HT1080 (cell line): Measurements from ENCODE around the gene MTHFD1L. TPM values are rescaled to one million over a fixed set of nuclear protein-coding genes. Genes with fewer than 3 reads are reported as not detected.

Source experiments
- DNase-seq: peaks from one replicate; pipeline ENCODE4 v3.0.0-alpha.2; 2015; ENCODE audit warnings: low read depth
- total RNA-seq: library from RNA; depleted of rRNA; stranded (reverse); fragments of >200 nt; shearing (Covaris generic); gene quantifications from 2 replicates; pipeline ENCODE4 v1.2.3, GENCODE V29; 2014

Gene MTHFD1L
- total RNA-seq, 1 experiment from 2014 or later = 65.7 TPM

- no peak for DNase-seq
Observed at GRCh38 chr6:150987371-150987828, 121.9 kb downstream of the MTHFD1L start.

DNA sequence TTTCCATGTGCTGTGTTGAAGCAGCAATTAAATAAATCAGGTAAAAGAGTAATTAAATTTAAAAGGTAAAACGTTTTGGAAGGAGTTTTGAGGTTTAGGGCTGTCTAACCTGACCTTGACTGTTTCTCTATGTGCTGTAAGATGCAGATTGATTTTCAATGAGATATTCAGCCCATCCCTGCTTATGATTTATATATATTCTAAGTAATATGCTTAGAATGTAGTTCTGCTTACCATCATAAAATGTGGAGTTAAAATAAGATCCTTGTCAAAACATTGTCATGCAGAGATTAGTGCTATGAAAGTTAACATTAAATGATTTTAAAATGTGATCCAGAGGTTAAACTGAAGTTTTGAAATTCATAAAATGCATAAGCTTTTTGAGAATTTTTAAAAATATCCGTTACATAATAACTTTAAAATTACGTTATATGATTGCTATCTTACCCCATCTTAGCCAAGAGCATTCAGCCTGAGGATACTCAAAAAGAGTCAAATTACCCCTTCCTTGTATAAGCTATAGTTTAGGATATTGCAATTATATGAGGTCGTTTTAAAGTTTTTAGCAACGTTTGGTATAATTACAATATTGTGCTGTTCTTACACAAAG, 122.5 kb downstream of the MTHFD1L start:
- no peak for DNase-seq

DNA sequence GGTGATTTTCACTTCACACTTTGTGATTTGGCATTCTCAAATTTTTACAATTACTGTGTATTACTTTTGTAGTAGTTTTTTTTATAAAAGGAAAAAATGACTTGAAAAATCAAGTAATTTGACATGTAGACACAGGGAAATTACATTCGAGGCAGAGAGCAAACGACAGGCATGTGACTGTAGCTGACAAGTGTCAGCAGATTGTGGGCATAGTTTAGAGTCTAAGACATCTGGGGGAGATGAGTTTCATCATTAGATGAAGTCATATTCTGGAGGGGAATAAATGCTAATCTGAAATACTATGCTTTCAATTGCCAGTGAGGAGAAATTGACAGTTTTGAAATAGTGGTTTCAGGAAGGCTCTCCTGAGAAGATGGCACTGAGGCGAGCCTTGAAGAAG, 126.0 kb downstream of the MTHFD1L start:
- no peak for DNase-seq

- no peak for DNase-seq
Observed at GRCh38 chr6:150992262-150992661, 126.8 kb downstream of the MTHFD1L start.

DNA sequence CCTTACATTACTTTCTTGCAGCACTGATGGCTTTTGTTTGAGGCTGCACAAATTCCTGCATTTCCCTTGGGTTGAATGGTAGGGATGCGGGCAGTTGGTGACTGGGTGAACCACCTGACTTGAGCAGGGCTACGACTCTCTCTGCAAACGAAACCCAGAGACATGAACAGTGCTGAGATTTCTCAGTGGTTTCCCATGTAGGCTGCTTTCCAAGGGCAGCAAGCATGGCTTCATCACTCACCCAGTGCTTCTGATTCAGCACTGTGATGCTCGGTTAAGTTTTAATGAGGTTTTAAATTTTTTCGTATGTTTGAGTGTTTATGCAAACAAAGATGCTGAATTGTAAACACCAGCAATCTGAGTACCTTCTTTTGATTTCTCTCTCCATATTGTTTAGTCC, 127.2 kb downstream of the MTHFD1L start:
- DNase-seq = no peak

- DNase-seq = no peak
Observed at GRCh38 chr6:150993253-150993652, 127.8 kb downstream of the MTHFD1L start.

DNA sequence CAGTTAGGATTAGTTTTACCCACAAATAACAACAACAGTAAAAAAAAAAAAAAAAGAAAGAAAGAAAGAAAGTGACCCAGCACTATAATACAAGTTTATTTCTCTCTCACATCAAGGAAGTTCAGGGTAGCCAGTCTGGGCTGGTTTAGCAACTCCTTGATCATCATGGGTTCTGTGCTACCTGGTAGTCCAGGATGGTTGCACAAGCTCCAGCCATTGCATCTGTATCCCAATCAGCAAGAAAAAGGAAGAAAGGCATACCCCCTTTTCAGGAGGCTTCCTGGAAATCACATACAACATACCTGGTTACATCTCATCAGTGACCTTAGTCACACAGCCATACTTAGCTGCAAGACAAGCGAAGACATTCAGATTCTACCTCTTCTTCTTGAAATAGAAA, 128.5 kb downstream of the MTHFD1L start:
- DNase-seq = no peak

DNA sequence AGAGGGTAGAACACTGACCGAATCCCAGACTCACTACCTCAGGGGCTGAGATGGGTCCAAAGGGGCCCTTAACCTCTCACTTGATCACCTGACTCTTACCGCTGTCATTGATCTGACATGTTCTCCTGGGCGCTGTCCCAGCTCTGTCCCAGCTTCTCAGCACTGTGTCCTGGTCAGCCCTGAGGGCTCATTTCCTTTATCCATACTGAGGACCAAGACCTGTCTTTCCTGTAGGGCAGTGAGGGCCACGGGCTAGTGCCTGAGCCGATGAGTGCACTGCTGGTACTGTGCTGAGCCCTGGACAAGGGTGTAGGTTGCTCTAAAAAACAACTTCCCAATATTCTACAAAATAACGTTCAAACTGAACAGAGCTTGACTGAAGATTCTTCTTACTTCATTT, 131.5 kb downstream of the MTHFD1L start:
- DNase-seq = no peak

GRCh38 chr6:150999107-150999506, 133.6 kb downstream of the MTHFD1L start:
- DNase-seq = no peak

GRCh38 chr6:150999576-150999975, 134.1 kb downstream of the MTHFD1L start:
- no peak for DNase-seq

- DNase-seq = no peak
Observed at GRCh38 chr6:151001387-151002056, 136.0 kb downstream of the MTHFD1L start.

- DNase-seq = no peak
Observed at GRCh38 chr6:151002057-151002450, 136.6 kb downstream of the MTHFD1L start.

DNA sequence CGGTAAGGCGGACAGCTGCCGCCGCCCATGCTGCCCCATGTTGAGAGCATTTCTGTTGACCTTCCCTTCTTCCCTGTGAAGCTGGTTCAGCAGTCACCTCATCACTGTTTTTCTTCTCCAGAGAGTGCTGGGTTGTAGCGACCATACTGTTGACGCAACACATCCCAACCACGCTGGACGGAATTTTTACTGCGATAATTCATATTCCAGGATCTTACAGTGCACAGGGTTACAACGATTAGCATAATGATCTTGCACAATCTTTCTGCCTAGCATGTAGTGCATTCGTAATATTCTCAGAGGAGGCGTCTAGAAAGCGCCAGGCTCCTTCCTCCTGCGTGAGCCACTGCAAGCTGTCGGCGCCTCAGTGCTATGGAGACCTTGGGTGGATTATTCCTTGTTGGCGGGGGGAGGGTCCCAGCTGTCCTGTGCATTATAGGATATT, 137.0 kb downstream of the MTHFD1L start:
- DNase-seq = no peak

- peak; percentile 84 for DNase-seq
Observed at GRCh38 chr6:151004383-151005024, 139.0 kb downstream of the MTHFD1L start.

DNA sequence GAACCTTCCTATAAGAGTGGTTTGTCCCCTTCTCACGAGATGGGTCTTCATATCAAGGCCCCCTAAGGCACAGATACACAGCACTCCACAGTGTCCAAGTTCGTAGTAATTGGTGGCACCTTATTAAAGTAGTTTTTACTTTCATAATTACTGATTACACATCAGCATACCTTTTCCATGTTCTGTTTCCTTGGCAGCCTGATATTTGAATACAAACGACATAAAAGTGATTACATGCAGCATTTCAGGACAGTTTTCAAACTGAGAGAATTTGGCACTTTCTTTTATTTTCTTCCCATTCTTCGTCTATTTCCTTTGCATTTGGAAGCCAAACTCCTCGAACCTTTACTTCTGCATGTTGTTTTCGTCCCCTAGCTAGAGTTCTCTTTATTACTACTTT, 139.7 kb downstream of the MTHFD1L start:
- DNase-seq = no peak

DNA sequence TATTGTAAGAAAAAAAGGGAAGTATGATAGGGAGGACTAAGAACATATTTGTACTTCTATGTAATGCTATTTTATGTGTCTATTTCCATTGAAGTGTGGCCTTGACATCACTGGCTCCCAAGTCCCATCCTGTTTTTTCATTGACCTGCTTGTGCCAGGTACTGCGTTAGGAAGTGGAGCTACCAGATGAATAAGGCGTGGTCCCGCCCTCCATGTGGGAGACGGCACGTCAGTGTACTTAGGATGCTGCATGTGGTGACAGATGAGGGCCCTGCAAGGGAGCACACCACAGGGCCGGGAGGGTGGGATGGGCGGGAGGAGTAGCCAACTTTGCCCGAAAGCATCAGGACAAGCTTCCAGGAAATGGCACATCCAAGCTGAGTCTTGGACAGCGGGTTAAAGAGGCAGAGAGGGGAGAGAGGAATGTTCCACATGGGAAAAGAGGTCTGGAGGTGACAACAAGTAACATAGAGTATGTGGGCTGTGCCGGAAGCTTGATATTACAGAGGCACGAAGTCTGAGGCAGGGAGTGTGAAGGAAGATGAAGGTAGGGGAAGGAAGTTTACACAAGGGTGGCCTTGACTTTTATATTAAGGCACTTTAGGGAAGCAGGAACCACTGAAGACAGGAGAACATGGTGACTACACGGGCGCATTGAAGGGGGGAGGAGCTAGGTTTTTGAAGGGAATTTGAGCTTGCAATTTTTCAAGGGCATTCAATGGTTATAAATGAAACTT, 140.6 kb downstream of the MTHFD1L start:
- DNase-seq = no peak

DNA sequence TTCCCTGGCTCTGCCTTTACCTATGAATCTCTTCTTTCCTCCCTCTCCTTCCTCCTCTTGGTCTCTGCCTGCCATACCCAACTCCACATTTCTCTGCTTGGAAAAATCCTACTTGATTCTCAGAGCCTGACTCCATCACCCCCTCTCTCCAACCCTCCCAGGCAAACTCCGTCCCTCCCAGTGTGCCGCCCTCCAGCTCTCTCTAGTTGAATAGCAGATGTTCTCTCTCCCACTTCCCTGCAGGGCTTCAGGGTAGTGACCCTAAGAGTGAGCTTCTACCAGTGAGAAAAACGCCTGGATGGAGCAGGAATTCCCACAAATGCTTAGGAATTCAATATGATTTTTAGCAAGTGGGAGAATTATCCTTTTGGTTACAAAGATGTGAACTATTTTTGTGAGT, 141.6 kb downstream of the MTHFD1L start:
- no peak for DNase-seq

GRCh38 chr6:151007922-151008321, 142.4 kb downstream of the MTHFD1L start:
- DNase-seq = no peak

GRCh38 chr6:151008425-151008824, 142.9 kb downstream of the MTHFD1L start:
- DNase-seq = no peak

- no peak for DNase-seq
Observed at GRCh38 chr6:151009576-151009975, 144.1 kb downstream of the MTHFD1L start.

DNA sequence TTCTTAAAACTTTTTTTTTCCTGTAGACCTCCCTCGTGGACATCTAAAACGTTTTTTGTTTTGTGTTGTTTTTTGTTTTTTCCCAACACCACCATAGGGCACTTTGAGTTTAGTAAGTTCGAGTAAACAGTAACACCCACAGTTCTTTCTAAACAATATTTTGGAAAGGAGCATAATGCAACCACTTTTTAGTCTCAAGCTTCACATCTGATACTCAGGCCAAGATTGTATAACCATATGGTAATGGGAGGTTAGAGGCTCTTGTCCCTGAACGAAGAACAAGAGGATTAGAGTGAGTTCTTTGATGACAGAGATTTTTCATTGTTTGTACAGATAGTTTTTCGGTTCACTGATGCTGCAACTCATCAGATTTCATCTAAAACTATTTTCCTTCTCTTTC, 144.6 kb downstream of the MTHFD1L start:
- DNase-seq = no peak
